HepG2 (cell line): ENCODE data around the gene ACTL7B. TPM values are rescaled to one million over a fixed set of nuclear protein-coding genes. Genes with fewer than 3 reads are reported as not detected.

Source experiments
- BRD4 ChIP-seq: sonication (generic); formaldehyde crosslinking; IDR thresholded peaks from 2 replicates; pipeline ENCODE4 v1.4.0; 2020; ENCODE audit warnings: missing genetic modification reagents
- EP300 ChIP-seq, 3 experiments: sonication (generic) in 1 of 3; formaldehyde crosslinking in 1 of 3; IDR thresholded peaks; 2 replicates each; pipeline versions ENCODE4 v1.5.1 to v1.6.1; 2011 to 2020; ENCODE audit warnings: low read depth in 2 of 3, low read length in 2 of 3, borderline replicate concordance in 1 of 3, improper control_type of control experiment in 1 of 3, mild to moderate bottlenecking in 1 of 3, missing genetic modification reagents in 1 of 3, moderate library complexity in 1 of 3
- JUNB ChIP-seq: sonication (generic); formaldehyde crosslinking; IDR thresholded peaks from 2 replicates; pipeline ENCODE4 v1.8.0; 2022; ENCODE audit warnings: missing genetic modification reagents, mild to moderate bottlenecking, borderline replicate concordance
- RXRB ChIP-seq: IDR thresholded peaks from 2 replicates; pipeline ENCODE4 v1.6.1; 2016; ENCODE audit warnings: borderline replicate concordance, missing genetic modification reagents, missing compliant biosample characterization
- ZNF326 ChIP-seq: sonication (generic); formaldehyde crosslinking; IDR thresholded peaks from 2 replicates; pipeline ENCODE4 v1.4.0; 2020; ENCODE audit warnings: missing genetic modification reagents, borderline replicate concordance
- polyA plus RNA-seq, 8 experiments: library from polyadenylated mRNA; depleted of rRNA in 3 of 8; stranded (reverse) in 7 of 8; unstranded in 1 of 8; fragments of >200 nt; fragmentation: Illumina TruSeq in 4 of 8; extraction: Trizol in 4 of 8; gene quantifications; 2 replicates each; pipeline versions ENCODE4 v1.2.1 to v1.2.3, GENCODE V29; 2011 to 2016; ENCODE audit warnings: low read depth in 4 of 8, missing spikeins in 1 of 8, mixed read lengths in 1 of 8; ENCODE audit not compliant: insufficient read depth in 1 of 8
- total RNA-seq, 5 experiments: library from RNA; depleted of rRNA; stranded (reverse); fragments of >200 nt; fragmentation: Illumina TruSeq; extraction: Trizol; gene quantifications; 2 replicates each; pipeline ENCODE4 v1.2.3, GENCODE V29; 2016; ENCODE audit warnings: low read depth in 1 of 5
- TF ChIP-seq, protein P1 (sequence below): sonication (generic); formaldehyde crosslinking; conservative IDR thresholded peaks from 2 replicates; pipeline ENCODE4 v1.4.0; 2020; ENCODE audit warnings: missing genetic modification reagents
- TF ChIP-seq, protein P2 (sequence below): sonication (generic); formaldehyde crosslinking; IDR thresholded peaks from 2 replicates; pipeline ENCODE4 v1.4.0; 2020; ENCODE audit warnings: mild to moderate bottlenecking, missing genetic modification reagents

Gene ACTL7B
- total and polyA plus RNA-seq, 2 of the 13 experiments (the other 11 are each of a cell fraction or from before 2014, with no cell fraction given), result 0.07 to 0.11 TPM

DNA sequence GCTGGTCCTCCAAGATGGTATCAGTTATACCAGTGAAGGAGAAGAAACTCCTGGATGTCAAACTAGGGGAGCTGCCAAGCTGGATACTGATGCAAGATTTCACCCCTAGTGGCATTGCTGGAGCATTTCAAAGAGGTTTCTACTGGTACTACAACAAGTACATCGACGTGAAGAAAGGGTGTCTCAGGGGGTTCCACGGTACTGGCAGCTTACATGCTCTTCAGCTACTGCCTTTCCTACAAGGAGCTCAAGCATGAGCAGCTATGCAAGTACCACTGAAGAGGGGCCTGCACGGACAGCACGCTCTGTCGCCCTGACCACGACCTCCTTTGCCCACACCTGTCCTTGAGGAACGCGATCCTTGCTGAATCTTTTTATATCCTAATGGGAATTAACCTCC, 19.5 kb downstream of the ACTL7B start (continued):
- TF ChIP-seq ZNF326 (CRISPR knock-in tag) (no peak), RXRB (CRISPR knock-in tag) (no peak), EP300 (IDR thresholded peaks at IDR 0.05; ENCODE audit: low read depth in 2 of 2, low read length in 2 of 2) (no peak), EP300 (CRISPR knock-in tag; IDR thresholded peaks at IDR 0.05; ENCODE audit: borderline replicate concordance) (no peak), BRD4 (CRISPR knock-in tag) (no peak), JUNB (CRISPR knock-in tag) (no peak)
- TF ChIP-seq, protein P1, sequence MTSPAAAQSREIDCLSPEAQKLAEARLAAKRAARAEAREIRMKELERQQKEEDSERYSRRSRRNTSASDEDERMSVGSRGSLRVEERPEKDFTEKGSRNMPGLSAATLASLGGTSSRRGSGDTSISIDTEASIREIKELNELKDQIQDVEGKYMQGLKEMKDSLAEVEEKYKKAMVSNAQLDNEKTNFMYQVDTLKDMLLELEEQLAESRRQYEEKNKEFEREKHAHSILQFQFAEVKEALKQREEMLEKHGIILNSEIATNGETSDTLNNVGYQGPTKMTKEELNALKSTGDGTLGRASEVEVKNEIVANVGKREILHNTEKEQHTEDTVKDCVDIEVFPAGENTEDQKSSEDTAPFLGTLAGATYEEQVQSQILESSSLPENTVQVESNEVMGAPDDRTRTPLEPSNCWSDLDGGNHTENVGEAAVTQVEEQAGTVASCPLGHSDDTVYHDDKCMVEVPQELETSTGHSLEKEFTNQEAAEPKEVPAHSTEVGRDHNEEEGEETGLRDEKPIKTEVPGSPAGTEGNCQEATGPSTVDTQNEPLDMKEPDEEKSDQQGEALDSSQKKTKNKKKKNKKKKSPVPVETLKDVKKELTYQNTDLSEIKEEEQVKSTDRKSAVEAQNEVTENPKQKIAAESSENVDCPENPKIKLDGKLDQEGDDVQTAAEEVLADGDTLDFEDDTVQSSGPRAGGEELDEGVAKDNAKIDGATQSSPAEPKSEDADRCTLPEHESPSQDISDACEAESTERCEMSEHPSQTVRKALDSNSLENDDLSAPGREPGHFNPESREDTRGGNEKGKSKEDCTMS (CRISPR knock-in tag), result no peak
- TF ChIP-seq, protein P2, sequence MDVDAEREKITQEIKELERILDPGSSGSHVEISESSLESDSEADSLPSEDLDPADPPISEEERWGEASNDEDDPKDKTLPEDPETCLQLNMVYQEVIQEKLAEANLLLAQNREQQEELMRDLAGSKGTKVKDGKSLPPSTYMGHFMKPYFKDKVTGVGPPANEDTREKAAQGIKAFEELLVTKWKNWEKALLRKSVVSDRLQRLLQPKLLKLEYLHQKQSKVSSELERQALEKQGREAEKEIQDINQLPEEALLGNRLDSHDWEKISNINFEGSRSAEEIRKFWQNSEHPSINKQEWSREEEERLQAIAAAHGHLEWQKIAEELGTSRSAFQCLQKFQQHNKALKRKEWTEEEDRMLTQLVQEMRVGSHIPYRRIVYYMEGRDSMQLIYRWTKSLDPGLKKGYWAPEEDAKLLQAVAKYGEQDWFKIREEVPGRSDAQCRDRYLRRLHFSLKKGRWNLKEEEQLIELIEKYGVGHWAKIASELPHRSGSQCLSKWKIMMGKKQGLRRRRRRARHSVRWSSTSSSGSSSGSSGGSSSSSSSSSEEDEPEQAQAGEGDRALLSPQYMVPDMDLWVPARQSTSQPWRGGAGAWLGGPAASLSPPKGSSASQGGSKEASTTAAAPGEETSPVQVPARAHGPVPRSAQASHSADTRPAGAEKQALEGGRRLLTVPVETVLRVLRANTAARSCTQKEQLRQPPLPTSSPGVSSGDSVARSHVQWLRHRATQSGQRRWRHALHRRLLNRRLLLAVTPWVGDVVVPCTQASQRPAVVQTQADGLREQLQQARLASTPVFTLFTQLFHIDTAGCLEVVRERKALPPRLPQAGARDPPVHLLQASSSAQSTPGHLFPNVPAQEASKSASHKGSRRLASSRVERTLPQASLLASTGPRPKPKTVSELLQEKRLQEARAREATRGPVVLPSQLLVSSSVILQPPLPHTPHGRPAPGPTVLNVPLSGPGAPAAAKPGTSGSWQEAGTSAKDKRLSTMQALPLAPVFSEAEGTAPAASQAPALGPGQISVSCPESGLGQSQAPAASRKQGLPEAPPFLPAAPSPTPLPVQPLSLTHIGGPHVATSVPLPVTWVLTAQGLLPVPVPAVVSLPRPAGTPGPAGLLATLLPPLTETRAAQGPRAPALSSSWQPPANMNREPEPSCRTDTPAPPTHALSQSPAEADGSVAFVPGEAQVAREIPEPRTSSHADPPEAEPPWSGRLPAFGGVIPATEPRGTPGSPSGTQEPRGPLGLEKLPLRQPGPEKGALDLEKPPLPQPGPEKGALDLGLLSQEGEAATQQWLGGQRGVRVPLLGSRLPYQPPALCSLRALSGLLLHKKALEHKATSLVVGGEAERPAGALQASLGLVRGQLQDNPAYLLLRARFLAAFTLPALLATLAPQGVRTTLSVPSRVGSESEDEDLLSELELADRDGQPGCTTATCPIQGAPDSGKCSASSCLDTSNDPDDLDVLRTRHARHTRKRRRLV (CRISPR knock-in tag), result no peak
